ENCODE measurements around the gene BTNL3. TPM values are rescaled to one million over a fixed set of nuclear protein-coding genes. Genes with fewer than 3 reads are reported as not detected.
"Not testable (repeated sequence)": the region's sequence is repeated elsewhere in the genome, so short reads cannot be mapped to it uniquely, and the experiment has no call there.

The BTNL3 gene
- total RNA-seq, 2 experiments from 2014 or later, result not detected

- peaks cover 32% of the 10 kb centered on the region for H3K27me3 Mint-ChIP-seq
- Histone ChIP-seq H3K4me1 (ENCODE audit: insufficient read depth, low read length) (no peaks in the 10 kb centered on the region), H3K27me3 (ENCODE audit: control insufficient read depth in 1 of 2, insufficient read depth in 2 of 2, low read length in 2 of 2) (peaks cover 13 to 14% of the 10 kb centered on the region in 2 experiments), H3K9me3 (ENCODE audit: control insufficient read depth in 1 of 2, insufficient read depth in 1 of 2, low read length in 2 of 2) (no peaks in the 10 kb centered on the region), H3K4me3 (ENCODE audit: low read length) (no peak overlapping the region), H3K36me3 (ENCODE audit: insufficient read depth, low read length) (no peaks in the 10 kb centered on the region), H3K27ac (ENCODE audit: low read depth in 1 of 2, low read length in 2 of 2) (no peak overlapping the region)
- H3K36me3 Mint-ChIP-seq (ENCODE audit: low read depth), result no peaks in the 10 kb centered on the region
- no peak overlapping the region for H3K27ac Mint-ChIP-seq
- intact Hi-C loops (cut with DNase I, micrococcal nuclease), result no loop called here
- ChIA-PET CTCF (no interaction called here), POLR2A (no interaction called here)
- DNase-seq (no peak), ATAC-seq (ENCODE audit: poor library complexity) (no peak)
- H3K9me3 Mint-ChIP-seq, result no peaks in the 10 kb centered on the region
- no peak for TF ChIP-seq CTCF (IDR thresholded peaks at IDR 0.05)
- H3K4me1 Mint-ChIP-seq (ENCODE audit: low read depth), result no peaks in the 10 kb centered on the region
- H3K4me3 Mint-ChIP-seq, result no peak overlapping the region
These were observed 13.3 kb downstream of the BTNL3 start for GRCh38 chr5:181001947-181002346.

GRCh38 chr5:181005791-181006190, 17.1 kb downstream of the BTNL3 start:
- no peak overlapping the region for H3K4me3 Mint-ChIP-seq
- Histone ChIP-seq H3K27me3 (ENCODE audit: control insufficient read depth in 1 of 2, insufficient read depth in 2 of 2, low read length in 2 of 2) (peaks cover 13 to 19% of the 10 kb centered on the region in 2 experiments), H3K4me3 (ENCODE audit: low read length) (no peak overlapping the region), H3K27ac (ENCODE audit: low read depth in 1 of 2, low read length in 2 of 2) (no peak overlapping the region), H3K4me1 (ENCODE audit: insufficient read depth, low read length) (no peaks in the 10 kb centered on the region), H3K9me3 (ENCODE audit: control insufficient read depth in 1 of 2, insufficient read depth in 1 of 2, low read length in 2 of 2) (no peaks in the 10 kb centered on the region), H3K36me3 (ENCODE audit: insufficient read depth, low read length) (no peaks in the 10 kb centered on the region)
- DNase-seq (no peak), ATAC-seq (ENCODE audit: poor library complexity) (no peak)
- CTCF ChIA-PET, result no interaction called here
- intact Hi-C loops (cut with DNase I, micrococcal nuclease), result no loop called here
- no peaks in the 10 kb centered on the region for H3K36me3 Mint-ChIP-seq (ENCODE audit: low read depth)
- no peaks in the 10 kb centered on the region for H3K4me1 Mint-ChIP-seq (ENCODE audit: low read depth)
- POLR2A ChIA-PET, result no interaction called here
- no peak overlapping the region for H3K27ac Mint-ChIP-seq
- no peak for TF ChIP-seq CTCF (IDR thresholded peaks at IDR 0.05)
- peaks cover 29% of the 10 kb centered on the region for H3K27me3 Mint-ChIP-seq
- H3K9me3 Mint-ChIP-seq, result no peaks in the 10 kb centered on the region

- ATAC-seq (ENCODE audit: poor library complexity), result no peak
- no peaks in the 10 kb centered on the region for H3K36me3 ChIP-seq (ENCODE audit: insufficient read depth, low read length)
- ChIA-PET CTCF (no interaction called here), POLR2A (no interaction called here)
- H3K4me1 ChIP-seq (ENCODE audit: insufficient read depth, low read length), result no peaks in the 10 kb centered on the region
- H3K27ac Mint-ChIP-seq, result no peak overlapping the region
- H3K27ac ChIP-seq (ENCODE audit: low read depth in 1 of 2, low read length in 2 of 2), result no peak overlapping the region
- H3K27me3 ChIP-seq (ENCODE audit: control insufficient read depth in 1 of 2, insufficient read depth in 2 of 2, low read length in 2 of 2), result peaks cover 18 to 19% of the 10 kb centered on the region in 2 experiments
- no peak overlapping the region for H3K4me3 Mint-ChIP-seq
- TF ChIP-seq CTCF (IDR thresholded peaks at IDR 0.05), result no peak
- no peaks in the 10 kb centered on the region for H3K9me3 ChIP-seq (ENCODE audit: control insufficient read depth in 1 of 2, insufficient read depth in 1 of 2, low read length in 2 of 2)
- DNase-seq, result no peak
- H3K27me3 Mint-ChIP-seq, result peaks cover 41% of the 10 kb centered on the region
- no peaks in the 10 kb centered on the region for H3K4me1 Mint-ChIP-seq (ENCODE audit: low read depth)
- no peak overlapping the region for H3K4me3 ChIP-seq (ENCODE audit: low read length)
- H3K36me3 Mint-ChIP-seq (ENCODE audit: low read depth), result no peaks in the 10 kb centered on the region
- intact Hi-C loops (cut with DNase I, micrococcal nuclease), result no loop called here
- H3K9me3 Mint-ChIP-seq, result no peaks in the 10 kb centered on the region
These were observed 19.5 kb downstream of the BTNL3 start for GRCh38 chr5:181008136-181008535.

- H3K4me1 Mint-ChIP-seq (ENCODE audit: low read depth); H3K4me1 ChIP-seq (ENCODE audit: insufficient read depth, low read length); H3K9me3 ChIP-seq (ENCODE audit: control insufficient read depth in 1 of 2, insufficient read depth in 1 of 2, low read length in 2 of 2); H3K36me3 Mint-ChIP-seq (ENCODE audit: low read depth); intact Hi-C loops (cut with DNase I, micrococcal nuclease); ATAC-seq (ENCODE audit: poor library complexity); H3K4me3 Mint-ChIP-seq; H3K27ac ChIP-seq (ENCODE audit: low read depth in 1 of 2, low read length in 2 of 2); H3K36me3 ChIP-seq (ENCODE audit: insufficient read depth, low read length); H3K4me3 ChIP-seq (ENCODE audit: low read length); H3K27ac Mint-ChIP-seq; CTCF ChIA-PET; H3K9me3 Mint-ChIP-seq; DNase-seq: not testable (repeated sequence)
- H3K27me3 ChIP-seq (ENCODE audit: control insufficient read depth in 1 of 2, insufficient read depth in 2 of 2, low read length in 2 of 2), result peaks cover 14 to 15% of the 10 kb centered on the region in 2 experiments
- H3K27me3 Mint-ChIP-seq, result peaks cover 41% of the 10 kb centered on the region
- POLR2A ChIA-PET, result interaction anchor here (0.6 kb wide), 1 partner anchor 36 kb away, joined by 3 read pairs; no protein-coding TSS in a partner anchor
These were observed 21.4 kb downstream of the BTNL3 start for GRCh38 chr5:181010018-181010417.

GRCh38 chr5:181014654-181015053, 26.0 kb downstream of the BTNL3 start:
- intact Hi-C loops (cut with DNase I, micrococcal nuclease); H3K27ac ChIP-seq (ENCODE audit: low read depth in 1 of 2, low read length in 2 of 2); H3K36me3 Mint-ChIP-seq (ENCODE audit: low read depth); POLR2A ChIA-PET; DNase-seq; ATAC-seq (ENCODE audit: poor library complexity); CTCF ChIA-PET; H3K4me3 Mint-ChIP-seq; H3K4me3 ChIP-seq (ENCODE audit: low read length); H3K27ac Mint-ChIP-seq; H3K9me3 Mint-ChIP-seq; H3K4me1 Mint-ChIP-seq (ENCODE audit: low read depth); H3K4me1 ChIP-seq (ENCODE audit: insufficient read depth, low read length); H3K27me3 ChIP-seq (ENCODE audit: control insufficient read depth in 1 of 2, insufficient read depth in 2 of 2, low read length in 2 of 2); H3K36me3 ChIP-seq (ENCODE audit: insufficient read depth, low read length); H3K9me3 ChIP-seq (ENCODE audit: control insufficient read depth in 1 of 2, insufficient read depth in 1 of 2, low read length in 2 of 2): not testable (repeated sequence)
- H3K27me3 Mint-ChIP-seq, result peaks cover 37% of the 10 kb centered on the region
